Inflammatory macrophage treated with lipopolysaccharide for 1 hour (primary cell): ENCODE data around the gene ADRA1B.
A peak's percentile ranks its signal among the peaks of the same experiment; 100 is the strongest.

Experiments used
- DNase-seq, 2 donors: peaks; one replicate each; pipeline ENCODE4 v3.0.0-alpha.2; 2020 to 2022

Gene ADRA1B

DNA sequence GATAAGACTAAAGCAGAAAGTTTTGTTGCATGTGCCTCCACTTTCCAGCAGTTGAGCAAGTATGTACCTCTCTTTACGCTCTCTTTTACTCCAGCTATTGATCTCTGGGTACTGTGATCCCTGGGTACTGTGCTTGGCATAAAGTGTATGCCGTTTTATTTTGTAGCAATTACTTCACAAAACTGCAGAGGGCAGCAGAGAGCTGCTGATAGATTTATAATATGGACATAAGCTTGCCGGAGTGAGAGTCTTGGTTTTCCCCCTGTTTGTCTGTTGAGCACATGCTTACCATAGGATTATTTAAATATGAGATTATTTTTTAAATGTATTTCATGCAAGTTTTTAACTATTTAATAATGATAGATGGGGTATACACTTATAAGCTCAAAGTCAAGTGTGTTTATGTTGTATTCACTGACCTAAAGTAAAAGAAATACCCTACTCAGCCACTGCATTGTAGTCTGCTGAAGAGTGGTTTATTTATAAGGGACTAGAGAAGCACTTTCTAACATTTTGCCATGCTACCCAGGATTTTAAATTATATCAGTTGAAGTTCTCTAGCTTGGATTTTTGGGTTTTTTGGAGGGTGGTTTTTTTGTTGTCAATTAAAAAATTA lies 105.7 kb downstream of the ADRA1B start:
- peak; percentile 52 to 84 for DNase-seq
